NCI-H82 (cell line): ENCODE data around the gene MAP3K2.

Experiments
- DNase-seq: peaks from one replicate; lab custom pipeline; 2025; lab: John Stamatoyannopoulos, UW

MAP3K2 gene

GRCh38 chr2:127288274-127288673 is 99.5 kb downstream of the MAP3K2 start:
- DNase-seq, result no peak

- no peak for DNase-seq
Observed at GRCh38 chr2:127283275-127283674, 104.5 kb downstream of the MAP3K2 start.

GRCh38 chr2:127280693-127281092 is 107.1 kb downstream of the MAP3K2 start:
- no peak for DNase-seq

- DNase-seq, result no peak
Observed at GRCh38 chr2:127279781-127280180, 108.0 kb downstream of the MAP3K2 start.

GRCh38 chr2:127278959-127279358 is 108.8 kb downstream of the MAP3K2 start:
- no peak for DNase-seq

- DNase-seq, result no peak
Observed at GRCh38 chr2:127277028-127277427, 110.7 kb downstream of the MAP3K2 start.

- no peak for DNase-seq
Observed at GRCh38 chr2:127275789-127276188, 112.0 kb downstream of the MAP3K2 start.

- no peak for DNase-seq
Observed at GRCh38 chr2:127275356-127275755, 112.4 kb downstream of the MAP3K2 start.

- DNase-seq, result no peak
Observed at GRCh38 chr2:127270663-127271062, 117.1 kb downstream of the MAP3K2 start.

GRCh38 chr2:127261804-127262406 is 125.9 kb downstream of the MAP3K2 start:
- no peak for DNase-seq

- DNase-seq, result no peak
Observed at GRCh38 chr2:127259355-127259754, 128.4 kb downstream of the MAP3K2 start.

GRCh38 chr2:127256866-127257265 is 130.9 kb downstream of the MAP3K2 start:
- DNase-seq, result peak; percentile 8

GRCh38 chr2:127256381-127256780 is 131.4 kb downstream of the MAP3K2 start:
- DNase-seq, result no peak

GRCh38 chr2:127255721-127256120 is 132.1 kb downstream of the MAP3K2 start:
- DNase-seq, result no peak

- no peak for DNase-seq
Observed at GRCh38 chr2:127255146-127255545, 132.6 kb downstream of the MAP3K2 start.

- DNase-seq, result no peak
Observed at GRCh38 chr2:127254386-127254981, 133.3 kb downstream of the MAP3K2 start.
